SK-N-SH treated with all-trans-retinoic acid at 6 μM for 48 hours (cell line): ENCODE results near the gene SLC4A3.

Experiments
- ATAC-seq: fragments of 200-7000 bp; cut with Tn5 transposase; 3 replicates; pipeline ENCODE4 v1.9.1; 2020; ENCODE audit warnings: mild to moderate bottlenecking, moderate library complexity
- ARNTL ChIP-seq: fragments of 450-650 bp; formaldehyde crosslinking; IDR thresholded peaks from 2 replicates; pipeline ENCODE4 v1.5.0; 2020; ENCODE audit warnings: low read depth, mild to moderate bottlenecking, moderate library complexity, borderline replicate concordance
- BACH2 ChIP-seq: fragments of 250-450 bp; sonication (Bioruptor Pico); IDR thresholded peaks from 2 replicates; pipeline ENCODE4 v1.9.0; 2021; ENCODE audit warnings: mild to moderate bottlenecking, borderline replicate concordance
- CREB5 ChIP-seq: fragments of 250-450 bp; sonication (Bioruptor Pico); IDR thresholded peaks from 2 replicates; pipeline ENCODE4 v1.5.1; 2020; ENCODE audit warnings: low read depth, mild to moderate bottlenecking, moderate library complexity
- CSDC2 ChIP-seq: fragments of 250-450 bp; sonication (Bioruptor Pico); IDR thresholded peaks from 2 replicates; pipeline ENCODE4 v1.5.0; 2020; ENCODE audit warnings: mild to moderate bottlenecking, moderate library complexity
- CSRNP3 ChIP-seq: fragments of 250-450 bp; sonication (Bioruptor Pico); IDR thresholded peaks from 2 replicates; pipeline ENCODE4 v1.5.1; 2021; ENCODE audit warnings: mild to moderate bottlenecking, moderate library complexity
- GLIS3 ChIP-seq: fragments of 250-450 bp; sonication (Bioruptor Pico); IDR thresholded peaks from 2 replicates; pipeline ENCODE4 v1.5.0; 2020; ENCODE audit warnings: mild to moderate bottlenecking, moderate library complexity
- ISL1 ChIP-seq: fragments of 250-450 bp; sonication (Bioruptor Pico); IDR thresholded peaks from 2 replicates; pipeline ENCODE4 v2.1.2; 2022; ENCODE audit warnings: mild to moderate bottlenecking, moderate library complexity
- OSR1 ChIP-seq: fragments of 250-450 bp; sonication (Bioruptor Pico); IDR thresholded peaks from 2 replicates; pipeline ENCODE4 v1.8.0; 2022; ENCODE audit warnings: moderate library complexity, mild to moderate bottlenecking, inconsistent platforms
- PATZ1 ChIP-seq: fragments of 250-450 bp; sonication (Bioruptor Pico); IDR thresholded peaks from 2 replicates; pipeline ENCODE4 v1.8.0; 2020; ENCODE audit warnings: mild to moderate bottlenecking, moderate library complexity, borderline replicate concordance
- POU6F1 ChIP-seq: fragments of 250-450 bp; sonication (Bioruptor Pico); IDR thresholded peaks from 2 replicates; pipeline ENCODE4 v1.8.0; 2021; ENCODE audit warnings: low read depth, mild to moderate bottlenecking, moderate library complexity, borderline replicate concordance
- PPARA ChIP-seq: fragments of 250-450 bp; sonication (Bioruptor Pico); IDR thresholded peaks from 2 replicates; pipeline ENCODE4 v1.5.0; 2020; ENCODE audit warnings: mild to moderate bottlenecking, borderline replicate concordance
- RARB ChIP-seq: fragments of 250-450 bp; sonication (Bioruptor Pico); IDR thresholded peaks from 2 replicates; pipeline ENCODE4 v1.8.0; 2021; ENCODE audit warnings: mild to moderate bottlenecking, moderate library complexity
- SNAI2 ChIP-seq: fragments of 250-450 bp; sonication (Bioruptor Pico); IDR thresholded peaks from 2 replicates; pipeline ENCODE4 v1.5.0; 2020; ENCODE audit warnings: mild to moderate bottlenecking, moderate library complexity
- TCF4 ChIP-seq: fragments of 250-450 bp; sonication (Bioruptor Pico); IDR thresholded peaks from 2 replicates; pipeline ENCODE4 v1.8.0; 2021; ENCODE audit warnings: mild to moderate bottlenecking, moderate library complexity, borderline replicate concordance
- TSHZ2 ChIP-seq: fragments of 250-450 bp; sonication (Bioruptor Pico); IDR thresholded peaks from 2 replicates; pipeline ENCODE4 v1.5.0; 2020; ENCODE audit warnings: mild to moderate bottlenecking, moderate library complexity
- ZC3H10 ChIP-seq: fragments of 250-450 bp; sonication (Bioruptor Pico); IDR thresholded peaks from 2 replicates; pipeline ENCODE4 v1.5.1; 2021; ENCODE audit warnings: mild to moderate bottlenecking, moderate library complexity
- ZNF565 ChIP-seq: fragments of 450-650 bp; formaldehyde crosslinking; conservative IDR thresholded peaks from 2 replicates; pipeline ENCODE4 v1.5.0; 2020; ENCODE audit warnings: low read depth, mild to moderate bottlenecking, moderate library complexity
- ZNF70 ChIP-seq: fragments of 450-650 bp; formaldehyde crosslinking; IDR thresholded peaks from 2 replicates; pipeline ENCODE4 v1.5.0; 2020; ENCODE audit warnings: mild to moderate bottlenecking, moderate library complexity
- ZNF8 ChIP-seq: fragments of 450-650 bp; formaldehyde crosslinking; IDR thresholded peaks from 2 replicates; pipeline ENCODE4 v1.5.0; 2020; ENCODE audit warnings: mild to moderate bottlenecking, moderate library complexity

SLC4A3 gene

GRCh38 chr2:219643084-219643473 is 15.6 kb downstream of the SLC4A3 start:
- no peak for TF ChIP-seq ZC3H10
- no peak for TF ChIP-seq ZNF70 (CRISPR knock-in tag)
- TF ChIP-seq CSRNP3 (CRISPR knock-in tag): no peak
- TF ChIP-seq POU6F1 (CRISPR knock-in tag): no peak
- no peak for TF ChIP-seq PATZ1 (CRISPR knock-in tag)
- TF ChIP-seq TCF4 (CRISPR knock-in tag): no peak
- no peak for TF ChIP-seq PPARA (CRISPR knock-in tag)
- TF ChIP-seq ZNF8 (CRISPR knock-in tag): no peak
- no peak for TF ChIP-seq ZNF565 (CRISPR knock-in tag)
- TF ChIP-seq TSHZ2 (CRISPR knock-in tag): no peak
- TF ChIP-seq ARNTL: no peak
- no peak for TF ChIP-seq CSDC2
- no peak for TF ChIP-seq RARB (CRISPR knock-in tag)
- TF ChIP-seq SNAI2 (CRISPR knock-in tag): no peak
- no peak for TF ChIP-seq GLIS3 (CRISPR knock-in tag)
- TF ChIP-seq, all 23 proteins: peak for 0
- ATAC-seq: no peak

GRCh38 chr2:219643788-219644398 is 16.5 kb downstream of the SLC4A3 start:
- no peak for ATAC-seq
- TF ChIP-seq PATZ1 (CRISPR knock-in tag): no peak
- no peak for TF ChIP-seq OSR1 (CRISPR knock-in tag)
- no peak for TF ChIP-seq ISL1 (CRISPR knock-in tag)
- no peak for TF ChIP-seq CREB5 (CRISPR knock-in tag)
- TF ChIP-seq TSHZ2 (CRISPR knock-in tag): no peak
- TF ChIP-seq ZC3H10: no peak
- TF ChIP-seq BACH2 (CRISPR knock-in tag): no peak
- TF ChIP-seq TCF4 (CRISPR knock-in tag): no peak
- no peak for TF ChIP-seq ZNF565 (CRISPR knock-in tag)
- TF ChIP-seq ZNF8 (CRISPR knock-in tag): no peak
- TF ChIP-seq POU6F1 (CRISPR knock-in tag): no peak
